ENCODE measurements around the gene NAXD.

DNA sequence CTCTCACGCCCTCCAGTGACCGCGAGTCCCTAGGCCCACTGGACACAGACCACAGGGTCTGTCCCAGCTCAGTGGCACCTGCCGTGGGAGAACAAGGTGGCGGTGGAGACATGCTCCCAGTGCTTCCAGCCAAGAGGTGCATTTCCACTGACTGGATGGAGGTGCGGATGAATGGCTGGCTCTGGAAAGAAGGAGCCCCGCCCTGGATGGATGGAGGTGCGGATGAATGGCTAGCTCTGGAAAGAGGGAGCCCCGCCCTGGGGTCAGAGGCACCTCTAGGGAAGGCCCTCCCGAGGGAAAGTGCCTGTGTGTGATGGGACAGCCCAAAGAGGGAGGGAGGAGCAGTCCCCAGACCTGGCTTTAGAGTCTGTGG is 32.0 kb downstream of the NAXD start:
- no peak for TF ChIP-seq CTCF (IDR thresholded peaks at IDR 0.05; ENCODE audit: insufficient read depth, low read length, poor library complexity, severe bottlenecking)
- TF ChIP-seq EZH2phosphoT487 (conservative IDR thresholded peaks at IDR 0.05; ENCODE audit: low read length): no peak

Data from SU-DHL-6 (cell line).